ENCODE results near the gene RIBC2.
"Not testable (repeated sequence)": the region's sequence is repeated elsewhere in the genome, so short reads cannot be mapped to it uniquely, and the experiment has no call there.

Gene RIBC2

GRCh38 chr22:45447596-45447995 lies 34.1 kb downstream of the RIBC2 start:
- not testable (repeated sequence) for H3K9me3 Mint-ChIP-seq

GRCh38 chr22:45448431-45448830 lies 34.9 kb downstream of the RIBC2 start:
- H3K4me3 Mint-ChIP-seq = no peak overlapping the region
- H3K27ac Mint-ChIP-seq = no peak overlapping the region
- no peaks in the 10 kb centered on the region for H3K36me3 Mint-ChIP-seq (ENCODE audit: low read depth)
- H3K4me1 Mint-ChIP-seq (ENCODE audit: low read depth) = no peaks in the 10 kb centered on the region
- H3K9me3 Mint-ChIP-seq = no peaks in the 10 kb centered on the region
- intact Hi-C loops (cut with micrococcal nuclease) = no loop called here
- H3K27me3 Mint-ChIP-seq = peaks cover 12% of the 10 kb centered on the region

More at GRCh38 chr22:45447596-45447995, 34.1 kb downstream of the RIBC2 start:
- H3K27me3 Mint-ChIP-seq; intact Hi-C loops (cut with micrococcal nuclease); H3K36me3 Mint-ChIP-seq (ENCODE audit: low read depth); H3K27ac Mint-ChIP-seq; H3K4me1 Mint-ChIP-seq (ENCODE audit: low read depth); H3K4me3 Mint-ChIP-seq: not testable (repeated sequence)

GRCh38 chr22:45449442-45449841 lies 35.9 kb downstream of the RIBC2 start:
- H3K9me3 Mint-ChIP-seq; H3K36me3 Mint-ChIP-seq (ENCODE audit: low read depth); H3K27ac Mint-ChIP-seq; H3K4me3 Mint-ChIP-seq; H3K4me1 Mint-ChIP-seq (ENCODE audit: low read depth); intact Hi-C loops (cut with micrococcal nuclease): not testable (repeated sequence)
- H3K27me3 Mint-ChIP-seq = peaks cover 17% of the 10 kb centered on the region

GRCh38 chr22:45450101-45450785 lies 36.8 kb downstream of the RIBC2 start:
- H3K4me1 Mint-ChIP-seq (ENCODE audit: low read depth) = no peaks in the 10 kb centered on the region
- H3K27ac Mint-ChIP-seq = no peak overlapping the region
- intact Hi-C loops (cut with micrococcal nuclease) = no loop called here
- H3K36me3 Mint-ChIP-seq (ENCODE audit: low read depth) = no peaks in the 10 kb centered on the region
- no peaks in the 10 kb centered on the region for H3K9me3 Mint-ChIP-seq
- H3K4me3 Mint-ChIP-seq = no peak overlapping the region
- peaks cover 20% of the 10 kb centered on the region for H3K27me3 Mint-ChIP-seq

GRCh38 chr22:45450921-45451651 lies 37.6 kb downstream of the RIBC2 start:
- intact Hi-C loops (cut with micrococcal nuclease) = no loop called here
- Mint-ChIP-seq H3K27me3 (peaks cover 20% of the 10 kb centered on the region), H3K4me3 (no peak overlapping the region), H3K9me3 (no peaks in the 10 kb centered on the region), H3K36me3 (ENCODE audit: low read depth) (no peaks in the 10 kb centered on the region), H3K27ac (no peak overlapping the region), H3K4me1 (ENCODE audit: low read depth) (no peaks in the 10 kb centered on the region)

GRCh38 chr22:45451972-45452371 lies 38.5 kb downstream of the RIBC2 start:
- intact Hi-C loops (cut with micrococcal nuclease) = no loop called here
- H3K9me3 Mint-ChIP-seq = no peaks in the 10 kb centered on the region
- no peak overlapping the region for H3K4me3 Mint-ChIP-seq
- no peak overlapping the region for H3K27ac Mint-ChIP-seq
- H3K27me3 Mint-ChIP-seq = peaks cover 21% of the 10 kb centered on the region
- H3K36me3 Mint-ChIP-seq (ENCODE audit: low read depth) = no peaks in the 10 kb centered on the region
- no peaks in the 10 kb centered on the region for H3K4me1 Mint-ChIP-seq (ENCODE audit: low read depth)

GRCh38 chr22:45452565-45453379 lies 39.3 kb downstream of the RIBC2 start:
- H3K36me3 Mint-ChIP-seq (ENCODE audit: low read depth) = no peaks in the 10 kb centered on the region
- no peaks in the 10 kb centered on the region for H3K9me3 Mint-ChIP-seq
- H3K4me3 Mint-ChIP-seq = no peak overlapping the region
- no peaks in the 10 kb centered on the region for H3K4me1 Mint-ChIP-seq (ENCODE audit: low read depth)
- no peak overlapping the region for H3K27ac Mint-ChIP-seq
- peaks cover 23% of the 10 kb centered on the region for H3K27me3 Mint-ChIP-seq
- intact Hi-C loops (cut with micrococcal nuclease) = no loop called here

- H3K27me3 Mint-ChIP-seq = peaks cover 23% of the 10 kb centered on the region
- H3K27ac Mint-ChIP-seq = no peak overlapping the region
- intact Hi-C loops (cut with micrococcal nuclease) = no loop called here
- H3K4me3 Mint-ChIP-seq = no peak overlapping the region
- no peaks in the 10 kb centered on the region for H3K4me1 Mint-ChIP-seq (ENCODE audit: low read depth)
- H3K36me3 Mint-ChIP-seq (ENCODE audit: low read depth) = no peaks in the 10 kb centered on the region
- no peaks in the 10 kb centered on the region for H3K9me3 Mint-ChIP-seq
These were observed 40.3 kb downstream of the RIBC2 start for GRCh38 chr22:45453764-45454163.

- Mint-ChIP-seq H3K4me1 (ENCODE audit: low read depth) (no peaks in the 10 kb centered on the region), H3K9me3 (no peaks in the 10 kb centered on the region), H3K27ac (no peak overlapping the region), H3K27me3 (peaks cover 23% of the 10 kb centered on the region), H3K36me3 (ENCODE audit: low read depth) (no peaks in the 10 kb centered on the region), H3K4me3 (no peak overlapping the region)
- intact Hi-C loops (cut with micrococcal nuclease) = no loop called here
These were observed 40.8 kb downstream of the RIBC2 start for GRCh38 chr22:45454275-45454674.

- intact Hi-C loops (cut with micrococcal nuclease) = no loop called here
- no peaks in the 10 kb centered on the region for H3K36me3 Mint-ChIP-seq (ENCODE audit: low read depth)
- H3K4me1 Mint-ChIP-seq (ENCODE audit: low read depth) = no peaks in the 10 kb centered on the region
- H3K9me3 Mint-ChIP-seq = no peaks in the 10 kb centered on the region
- peaks cover 22% of the 10 kb centered on the region for H3K27me3 Mint-ChIP-seq
- H3K27ac Mint-ChIP-seq = no peak overlapping the region
- no peak overlapping the region for H3K4me3 Mint-ChIP-seq
These were observed 41.7 kb downstream of the RIBC2 start for GRCh38 chr22:45455212-45455611.

- Mint-ChIP-seq H3K27ac (no peak overlapping the region), H3K9me3 (no peaks in the 10 kb centered on the region), H3K27me3 (peaks cover 22% of the 10 kb centered on the region), H3K4me1 (ENCODE audit: low read depth) (no peaks in the 10 kb centered on the region), H3K36me3 (ENCODE audit: low read depth) (no peaks in the 10 kb centered on the region), H3K4me3 (no peak overlapping the region)
- intact Hi-C loops (cut with micrococcal nuclease) = no loop called here
These were observed 42.1 kb downstream of the RIBC2 start for GRCh38 chr22:45455621-45456020.

GRCh38 chr22:45456811-45457210 lies 43.3 kb downstream of the RIBC2 start:
- Mint-ChIP-seq H3K4me3 (no peak overlapping the region), H3K27me3 (peaks cover 22% of the 10 kb centered on the region), H3K4me1 (ENCODE audit: low read depth) (no peaks in the 10 kb centered on the region), H3K27ac (no peak overlapping the region), H3K9me3 (no peaks in the 10 kb centered on the region), H3K36me3 (ENCODE audit: low read depth) (no peaks in the 10 kb centered on the region)
- intact Hi-C loops (cut with micrococcal nuclease) = no loop called here

- no peak overlapping the region for H3K4me3 Mint-ChIP-seq
- no peaks in the 10 kb centered on the region for H3K4me1 Mint-ChIP-seq (ENCODE audit: low read depth)
- H3K27me3 Mint-ChIP-seq = peaks cover 12% of the 10 kb centered on the region
- H3K36me3 Mint-ChIP-seq (ENCODE audit: low read depth) = no peaks in the 10 kb centered on the region
- intact Hi-C loops (cut with micrococcal nuclease) = no loop called here
- H3K9me3 Mint-ChIP-seq = no peaks in the 10 kb centered on the region
- no peak overlapping the region for H3K27ac Mint-ChIP-seq
These were observed 45.0 kb downstream of the RIBC2 start for GRCh38 chr22:45458532-45458931.

GRCh38 chr22:45459235-45459634 lies 45.7 kb downstream of the RIBC2 start:
- no peak overlapping the region for H3K4me3 Mint-ChIP-seq
- no peaks in the 10 kb centered on the region for H3K9me3 Mint-ChIP-seq
- no peaks in the 10 kb centered on the region for H3K4me1 Mint-ChIP-seq (ENCODE audit: low read depth)
- intact Hi-C loops (cut with micrococcal nuclease) = no loop called here
- H3K36me3 Mint-ChIP-seq (ENCODE audit: low read depth) = no peaks in the 10 kb centered on the region
- H3K27me3 Mint-ChIP-seq = peaks cover 8% of the 10 kb centered on the region
- no peak overlapping the region for H3K27ac Mint-ChIP-seq
